ENCODE measurements around the gene SLC18A3. TPM values are rescaled to one million over a fixed set of nuclear protein-coding genes. Genes with fewer than 3 reads are reported as not detected.

SLC18A3 gene
- total and polyA plus RNA-seq, 2 experiments from 2014 or later, result 0.16 TPM; not detected in 1

DNA sequence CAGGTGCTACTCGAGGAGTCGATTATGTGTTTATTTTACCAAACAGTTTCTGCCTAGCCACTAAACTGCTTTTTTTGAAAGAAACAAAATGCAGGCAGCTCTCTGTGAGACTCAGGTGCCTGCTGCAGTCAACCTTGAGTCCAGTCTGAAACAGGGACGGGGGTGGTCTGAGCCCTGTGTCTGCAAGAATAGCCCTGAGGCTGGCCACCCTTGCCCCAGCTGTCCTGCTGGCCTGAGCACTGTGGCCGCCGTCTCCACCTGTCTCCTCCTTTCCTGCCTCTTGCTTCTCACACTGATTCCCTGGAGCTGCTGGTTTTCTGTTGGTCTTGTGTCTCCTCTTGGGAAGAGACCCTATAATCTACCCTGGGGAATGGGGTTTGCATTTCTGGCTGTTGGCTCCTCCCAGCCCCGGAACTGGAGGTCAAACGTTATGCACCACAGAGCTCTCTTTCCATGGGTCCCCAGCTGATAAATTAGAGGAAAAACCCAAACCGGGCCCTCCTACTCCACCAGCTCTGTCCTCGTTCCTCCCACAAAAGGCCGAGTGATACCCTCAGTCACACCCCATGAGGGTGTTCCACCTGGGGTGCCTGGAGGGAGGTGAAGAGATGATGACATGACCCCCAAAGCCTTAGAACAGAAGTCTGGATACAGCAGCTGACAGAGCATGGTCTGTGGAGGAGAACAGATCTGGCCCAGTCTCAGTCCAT, 15.0 kb upstream of the SLC18A3 start (continued):
- no peak for TF ChIP-seq EZH2 (IDR thresholded peaks at IDR 0.05; ENCODE audit: low read depth, unreplicated experiment)
- TF ChIP-seq, protein P1, sequence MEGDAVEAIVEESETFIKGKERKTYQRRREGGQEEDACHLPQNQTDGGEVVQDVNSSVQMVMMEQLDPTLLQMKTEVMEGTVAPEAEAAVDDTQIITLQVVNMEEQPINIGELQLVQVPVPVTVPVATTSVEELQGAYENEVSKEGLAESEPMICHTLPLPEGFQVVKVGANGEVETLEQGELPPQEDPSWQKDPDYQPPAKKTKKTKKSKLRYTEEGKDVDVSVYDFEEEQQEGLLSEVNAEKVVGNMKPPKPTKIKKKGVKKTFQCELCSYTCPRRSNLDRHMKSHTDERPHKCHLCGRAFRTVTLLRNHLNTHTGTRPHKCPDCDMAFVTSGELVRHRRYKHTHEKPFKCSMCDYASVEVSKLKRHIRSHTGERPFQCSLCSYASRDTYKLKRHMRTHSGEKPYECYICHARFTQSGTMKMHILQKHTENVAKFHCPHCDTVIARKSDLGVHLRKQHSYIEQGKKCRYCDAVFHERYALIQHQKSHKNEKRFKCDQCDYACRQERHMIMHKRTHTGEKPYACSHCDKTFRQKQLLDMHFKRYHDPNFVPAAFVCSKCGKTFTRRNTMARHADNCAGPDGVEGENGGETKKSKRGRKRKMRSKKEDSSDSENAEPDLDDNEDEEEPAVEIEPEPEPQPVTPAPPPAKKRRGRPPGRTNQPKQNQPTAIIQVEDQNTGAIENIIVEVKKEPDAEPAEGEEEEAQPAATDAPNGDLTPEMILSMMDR (conservative IDR thresholded peaks at IDR 0.05; ENCODE audit: low read depth in 2 of 2), result no peak
- TF ChIP-seq ZNF114 (CRISPR knock-in tag; IDR thresholded peaks at IDR 0.05), result no peak
- TF ChIP-seq, protein P2, sequence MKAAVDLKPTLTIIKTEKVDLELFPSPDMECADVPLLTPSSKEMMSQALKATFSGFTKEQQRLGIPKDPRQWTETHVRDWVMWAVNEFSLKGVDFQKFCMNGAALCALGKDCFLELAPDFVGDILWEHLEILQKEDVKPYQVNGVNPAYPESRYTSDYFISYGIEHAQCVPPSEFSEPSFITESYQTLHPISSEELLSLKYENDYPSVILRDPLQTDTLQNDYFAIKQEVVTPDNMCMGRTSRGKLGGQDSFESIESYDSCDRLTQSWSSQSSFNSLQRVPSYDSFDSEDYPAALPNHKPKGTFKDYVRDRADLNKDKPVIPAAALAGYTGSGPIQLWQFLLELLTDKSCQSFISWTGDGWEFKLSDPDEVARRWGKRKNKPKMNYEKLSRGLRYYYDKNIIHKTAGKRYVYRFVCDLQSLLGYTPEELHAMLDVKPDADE (IDR thresholded peaks at IDR 0.05), result no peak
- TF ChIP-seq ZNF331 (CRISPR knock-in tag; IDR thresholded peaks at IDR 0.05; ENCODE audit: low read depth), result no peak

DNA sequence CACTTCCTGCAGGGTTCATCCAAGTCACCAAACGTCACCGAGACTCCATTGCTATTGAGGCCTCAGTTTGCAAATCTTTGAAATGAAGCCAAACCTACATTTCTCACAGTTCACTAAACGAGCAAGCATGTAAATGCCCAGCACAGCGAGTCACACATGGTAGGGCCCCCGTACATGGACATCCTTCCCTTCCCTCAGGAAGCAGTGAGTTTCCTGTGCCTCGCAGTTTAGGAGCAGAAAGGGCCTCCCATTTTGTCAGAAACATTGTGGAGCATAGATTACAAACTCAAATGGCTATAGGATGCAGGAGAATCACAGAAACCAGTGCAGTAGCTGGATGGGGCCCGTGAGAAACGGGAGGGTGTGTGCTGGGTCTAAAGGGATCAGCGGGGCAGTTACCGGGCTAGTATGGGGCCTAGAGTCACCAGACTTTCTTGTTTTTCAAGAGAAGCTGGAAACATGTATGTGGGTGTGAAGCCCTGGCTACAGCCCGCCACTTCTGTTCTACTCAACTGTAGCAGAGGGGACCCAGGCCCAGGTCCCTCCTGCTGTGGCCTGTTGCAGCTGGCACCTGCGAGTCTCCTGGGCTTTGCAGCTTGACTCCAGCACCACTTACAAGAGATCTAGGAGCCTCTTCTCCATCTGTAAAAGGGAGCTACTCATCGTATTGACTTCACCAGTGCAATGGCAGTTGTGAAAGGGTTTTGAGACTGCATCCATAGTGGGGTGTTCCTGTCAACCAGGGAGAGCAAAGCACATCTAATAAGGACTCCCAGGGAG, 14.2 kb upstream of the SLC18A3 start:
- Histone ChIP-seq H3K27ac (ENCODE audit: low read depth) (no peak overlapping the region), H4K20me1 (replicated peaks; ENCODE audit: insufficient read depth) (no peaks in the 10 kb centered on the region), H2AFZ (no peak overlapping the region), H3K79me2 (replicated peaks; ENCODE audit: insufficient read depth) (no peaks in the 10 kb centered on the region), H3K36me3 (ENCODE audit: insufficient read depth) (no peaks in the 10 kb centered on the region), H3K9me2 (ENCODE audit: insufficient read depth) (no peaks in the 10 kb centered on the region), H3K4me2 (no peak overlapping the region), H3K27me3 (ENCODE audit: insufficient read depth) (no peaks in the 10 kb centered on the region), H3K4me3 (no peak overlapping the region), H3F3A (replicated peaks; ENCODE audit: low read depth) (no peaks in the 10 kb centered on the region), H3K4me1 (ENCODE audit: insufficient read depth) (no peaks in the 10 kb centered on the region; the same call in 1 of the 2 replicates)
- Mint-ChIP-seq H3K9me3 (no peaks in the 10 kb centered on the region), H3K27ac (no peak overlapping the region), H3K4me1 (peaks cover 13% of the 10 kb centered on the region), H3K4me3 (no peak overlapping the region), H3K27me3 (ENCODE audit: insufficient read depth, low read depth, poor library complexity) (peaks cover 31% of the 10 kb centered on the region), H3K36me3 (ENCODE audit: low read depth) (no peaks in the 10 kb centered on the region)
- DNase-seq (ENCODE audit: low spot score) (no peak), ATAC-seq (no peak)
- TF ChIP-seq, protein P1 (conservative IDR thresholded peaks at IDR 0.05; ENCODE audit: low read depth in 2 of 2), result no peak
- TF ChIP-seq JUNB (IDR thresholded peaks at IDR 0.05; ENCODE audit: unreplicated experiment) (no peak), CREB1 (CRISPR knock-in tag; IDR thresholded peaks at IDR 0.05; ENCODE audit: low read depth) (no peak), STAT1 (IDR thresholded peaks at IDR 0.05; ENCODE audit: unreplicated experiment) (no peak), NANOG (IDR thresholded peaks at IDR 0.05; ENCODE audit: borderline replicate concordance) (no peak)
- TF ChIP-seq, protein P2 (IDR thresholded peaks at IDR 0.05), result no peak
- TF ChIP-seq, protein P3, sequence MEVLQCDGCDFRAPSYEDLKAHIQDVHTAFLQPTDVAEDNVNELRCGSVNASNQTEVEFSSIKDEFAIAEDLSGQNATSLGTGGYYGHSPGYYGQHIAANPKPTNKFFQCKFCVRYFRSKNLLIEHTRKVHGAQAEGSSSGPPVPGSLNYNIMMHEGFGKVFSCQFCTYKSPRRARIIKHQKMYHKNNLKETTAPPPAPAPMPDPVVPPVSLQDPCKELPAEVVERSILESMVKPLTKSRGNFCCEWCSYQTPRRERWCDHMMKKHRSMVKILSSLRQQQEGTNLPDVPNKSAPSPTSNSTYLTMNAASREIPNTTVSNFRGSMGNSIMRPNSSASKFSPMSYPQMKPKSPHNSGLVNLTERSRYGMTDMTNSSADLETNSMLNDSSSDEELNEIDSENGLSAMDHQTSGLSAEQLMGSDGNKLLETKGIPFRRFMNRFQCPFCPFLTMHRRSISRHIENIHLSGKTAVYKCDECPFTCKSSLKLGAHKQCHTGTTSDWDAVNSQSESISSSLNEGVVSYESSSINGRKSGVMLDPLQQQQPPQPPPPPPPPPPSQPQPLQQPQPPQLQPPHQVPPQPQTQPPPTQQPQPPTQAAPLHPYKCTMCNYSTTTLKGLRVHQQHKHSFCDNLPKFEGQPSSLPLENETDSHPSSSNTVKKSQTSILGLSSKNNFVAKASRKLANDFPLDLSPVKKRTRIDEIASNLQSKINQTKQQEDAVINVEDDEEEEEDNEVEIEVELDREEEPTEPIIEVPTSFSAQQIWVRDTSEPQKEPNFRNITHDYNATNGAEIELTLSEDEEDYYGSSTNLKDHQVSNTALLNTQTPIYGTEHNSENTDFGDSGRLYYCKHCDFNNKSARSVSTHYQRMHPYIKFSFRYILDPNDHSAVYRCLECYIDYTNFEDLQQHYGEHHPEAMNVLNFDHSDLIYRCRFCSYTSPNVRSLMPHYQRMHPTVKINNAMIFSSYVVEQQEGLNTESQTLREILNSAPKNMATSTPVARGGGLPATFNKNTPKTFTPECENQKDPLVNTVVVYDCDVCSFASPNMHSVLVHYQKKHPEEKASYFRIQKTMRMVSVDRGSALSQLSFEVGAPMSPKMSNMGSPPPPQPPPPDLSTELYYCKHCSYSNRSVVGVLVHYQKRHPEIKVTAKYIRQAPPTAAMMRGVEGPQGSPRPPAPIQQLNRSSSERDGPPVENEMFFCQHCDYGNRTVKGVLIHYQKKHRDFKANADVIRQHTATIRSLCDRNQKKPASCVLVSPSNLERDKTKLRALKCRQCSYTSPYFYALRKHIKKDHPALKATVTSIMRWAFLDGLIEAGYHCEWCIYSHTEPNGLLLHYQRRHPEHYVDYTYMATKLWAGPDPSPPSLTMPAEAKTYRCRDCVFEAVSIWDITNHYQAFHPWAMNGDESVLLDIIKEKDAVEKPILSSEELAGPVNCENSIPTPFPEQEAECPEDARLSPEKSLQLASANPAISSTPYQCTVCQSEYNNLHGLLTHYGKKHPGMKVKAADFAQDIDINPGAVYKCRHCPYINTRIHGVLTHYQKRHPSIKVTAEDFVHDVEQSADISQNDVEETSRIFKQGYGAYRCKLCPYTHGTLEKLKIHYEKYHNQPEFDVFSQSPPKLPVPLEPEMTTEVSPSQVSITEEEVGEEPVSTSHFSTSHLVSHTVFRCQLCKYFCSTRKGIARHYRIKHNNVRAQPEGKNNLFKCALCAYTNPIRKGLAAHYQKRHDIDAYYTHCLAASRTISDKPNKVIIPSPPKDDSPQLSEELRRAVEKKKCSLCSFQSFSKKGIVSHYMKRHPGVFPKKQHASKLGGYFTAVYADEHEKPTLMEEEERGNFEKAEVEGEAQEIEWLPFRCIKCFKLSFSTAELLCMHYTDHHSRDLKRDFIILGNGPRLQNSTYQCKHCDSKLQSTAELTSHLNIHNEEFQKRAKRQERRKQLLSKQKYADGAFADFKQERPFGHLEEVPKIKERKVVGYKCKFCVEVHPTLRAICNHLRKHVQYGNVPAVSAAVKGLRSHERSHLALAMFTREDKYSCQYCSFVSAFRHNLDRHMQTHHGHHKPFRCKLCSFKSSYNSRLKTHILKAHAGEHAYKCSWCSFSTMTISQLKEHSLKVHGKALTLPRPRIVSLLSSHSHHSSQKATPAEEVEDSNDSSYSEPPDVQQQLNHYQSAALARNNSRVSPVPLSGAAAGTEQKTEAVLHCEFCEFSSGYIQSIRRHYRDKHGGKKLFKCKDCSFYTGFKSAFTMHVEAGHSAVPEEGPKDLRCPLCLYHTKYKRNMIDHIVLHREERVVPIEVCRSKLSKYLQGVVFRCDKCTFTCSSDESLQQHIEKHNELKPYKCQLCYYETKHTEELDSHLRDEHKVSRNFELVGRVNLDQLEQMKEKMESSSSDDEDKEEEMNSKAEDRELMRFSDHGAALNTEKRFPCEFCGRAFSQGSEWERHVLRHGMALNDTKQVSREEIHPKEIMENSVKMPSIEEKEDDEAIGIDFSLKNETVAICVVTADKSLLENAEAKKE (CRISPR knock-in tag; IDR thresholded peaks at IDR 0.05), result no peak

All from GM23338 (cell line).